H1 (cell line): ENCODE results near the gene TMA7B. TPM values are rescaled to one million over a fixed set of nuclear protein-coding genes. Genes with fewer than 3 reads are reported as not detected.

ENCODE experiments used
- CTCF ChIA-PET: fragments of 300-600 bp; sonication (Branson Sonifier 250); formaldehyde crosslinking; loops from one replicate; lab custom pipeline; 2021; ENCODE audit not compliant: partially characterized antibody; lab: Charles Lee
- POLR2A ChIA-PET: fragments of 300-600 bp; sonication (Branson Sonifier 250); formaldehyde crosslinking; loops from one replicate; lab custom pipeline; 2021; ENCODE audit warnings: inconsistent platforms; ENCODE audit not compliant: partially characterized antibody; lab: Charles Lee
- DNase-seq, 2 experiments: peaks; one replicate each; pipeline versions ENCODE4 v3.0.0 to v3.0.0-alpha.2; 2010 to 2022; ENCODE audit warnings: low spot score in 2 of 2, low read depth in 1 of 2, mixed read lengths in 1 of 2
- FAIRE-seq: peaks from 2 replicates; lab custom pipeline; 2011; peaks lifted over from hg19 to GRCh38; lab: Jason Lieb, UNC
- H2AFZ ChIP-seq: 2 replicates; pipeline ENCODE4 v1.8.1; 2012; ENCODE audit warnings: low read length, inconsistent platforms
- H2AK5ac ChIP-seq: 2 replicates; pipeline ENCODE4 v1.6.1; 2013; ENCODE audit warnings: low read depth, low read length
- H2BK120ac ChIP-seq: replicated peaks from 2 replicates; pipeline ENCODE3; 2013; ENCODE audit warnings: low read depth, low read length, inconsistent platforms
- H2BK12ac ChIP-seq: 2 replicates; pipeline ENCODE4 v1.6.1; 2013; ENCODE audit warnings: low read depth, low read length
- H2BK15ac ChIP-seq: 2 replicates; pipeline ENCODE4 v1.6.1; 2013; ENCODE audit warnings: low read length
- H2BK20ac ChIP-seq: 2 replicates; pipeline ENCODE4 v1.6.1; 2013; ENCODE audit warnings: low read length
- H2BK5ac ChIP-seq: 2 replicates; pipeline ENCODE4 v1.6.1; 2013; ENCODE audit warnings: low read depth, low read length
- H3K14ac ChIP-seq: 2 replicates; pipeline ENCODE4 v1.6.1; 2013; ENCODE audit warnings: inconsistent platforms; ENCODE audit not compliant: insufficient read length
- H3K18ac ChIP-seq: 2 replicates; pipeline ENCODE4 v1.6.1; 2013; ENCODE audit warnings: low read length; ENCODE audit errors: extremely low read depth
- H3K23ac ChIP-seq: 2 replicates; pipeline ENCODE4 v1.6.1; 2013; ENCODE audit warnings: inconsistent platforms; ENCODE audit not compliant: insufficient read length
- H3K23me2 ChIP-seq: 2 replicates; pipeline ENCODE4 v1.6.1; 2013; ENCODE audit warnings: low read depth, low read length
- H3K27ac ChIP-seq: 2 replicates; pipeline ENCODE4 v1.6.1; 2011; ENCODE audit warnings: low read depth, low read length, inconsistent platforms
- H3K27me3 ChIP-seq, 4 experiments: replicated peaks in 1 of 4; 1 replicate in 1 of 4; 2 replicates in 3 of 4; pipeline versions ENCODE4 v1.6.1 to v1.8.1; 2011 to 2013; ENCODE audit warnings: low read length in 3 of 4, mild to moderate bottlenecking in 3 of 4, inconsistent platforms in 2 of 4, mixed read lengths in 2 of 4, moderate library complexity in 1 of 4; ENCODE audit not compliant: control insufficient read depth in 3 of 4, insufficient read depth in 3 of 4; ENCODE audit errors: extremely low read depth in 1 of 4
- H3K36me3 ChIP-seq, 4 experiments: 2 replicates each; pipeline versions ENCODE4 v1.6.1 to v1.8.1; 2011 to 2013; ENCODE audit warnings: mild to moderate bottlenecking in 4 of 4, low read length in 3 of 4, moderate library complexity in 2 of 4, control low read depth in 1 of 4, inconsistent platforms in 1 of 4; ENCODE audit not compliant: insufficient read depth in 4 of 4, control insufficient read depth in 2 of 4
- H3K4ac ChIP-seq: replicated peaks from 2 replicates; pipeline ENCODE3; 2013; ENCODE audit warnings: low read length, low read depth, mixed read lengths, inconsistent platforms; ENCODE audit not compliant: insufficient read length
- H3K4me1 ChIP-seq, 4 experiments: replicated peaks in 1 of 4; 1 replicate in 1 of 4; 2 replicates in 3 of 4; pipeline versions ENCODE4 v1.6.1 to v1.8.1; 2011 to 2013; ENCODE audit warnings: low read length in 3 of 4, inconsistent platforms in 2 of 4, mixed read lengths in 1 of 4; ENCODE audit not compliant: insufficient read depth in 4 of 4, control insufficient read depth in 3 of 4
- H3K4me2 ChIP-seq, 2 experiments: 2 replicates each; pipeline versions ENCODE4 v1.6.1 to v1.8.1; 2011 to 2013; ENCODE audit warnings: low read depth in 2 of 2, low read length in 2 of 2, control low read depth in 1 of 2, inconsistent platforms in 1 of 2, mild to moderate bottlenecking in 1 of 2; ENCODE audit not compliant: insufficient read depth in 1 of 2
- H3K4me3 ChIP-seq, 4 experiments: fragments of 200-600, 300-600 bp in 1 of 4; sonication (generic), shearing (Covaris generic), sonication (Bioruptor Twin) in 1 of 4; 2 replicates each; pipeline versions ENCODE4 v1.5.1 to v1.8.1; 2011 to 2016; ENCODE audit warnings: low read length in 4 of 4, low read depth in 3 of 4, control low read depth in 2 of 4, inconsistent platforms in 2 of 4, mild to moderate bottlenecking in 2 of 4, mixed read lengths in 1 of 4, moderate library complexity in 1 of 4; ENCODE audit not compliant: insufficient read depth in 2 of 4; ENCODE audit errors: extremely low read depth in 1 of 4
- H3K56ac ChIP-seq: replicated peaks from 2 replicates; pipeline ENCODE3; 2013; ENCODE audit warnings: low read depth, mild to moderate bottlenecking, mixed read lengths, low read length, inconsistent platforms; ENCODE audit not compliant: insufficient read length
- H3K79me1 ChIP-seq: 2 replicates; pipeline ENCODE4 v1.6.1; 2013; ENCODE audit warnings: low read depth, low read length, control low read depth
- H3K79me2 ChIP-seq, 2 experiments: 2 replicates each; pipeline versions ENCODE4 v1.6.1 to v1.8.1; 2012 to 2013; ENCODE audit warnings: low read length in 2 of 2, mild to moderate bottlenecking in 2 of 2, inconsistent platforms in 1 of 2; ENCODE audit not compliant: insufficient read depth in 2 of 2, control insufficient read depth in 1 of 2
- H3K9ac ChIP-seq, 4 experiments: replicated peaks in 1 of 4; 1 replicate in 1 of 4; 2 replicates in 3 of 4; pipeline versions ENCODE4 v1.6.1 to v1.8.1; 2011 to 2013; ENCODE audit warnings: low read depth in 3 of 4, low read length in 3 of 4, control low read depth in 2 of 4, mild to moderate bottlenecking in 2 of 4, moderate library complexity in 2 of 4, inconsistent platforms in 1 of 4; ENCODE audit errors: extremely low read depth in 1 of 4
- H3K9me3 ChIP-seq, 2 experiments: 2 replicates each; pipeline versions ENCODE4 v1.6.1 to v1.8.1; 2012 to 2013; ENCODE audit warnings: mild to moderate bottlenecking in 2 of 2, moderate library complexity in 2 of 2, control low read depth in 1 of 2, inconsistent platforms in 1 of 2, low read depth in 1 of 2, low read length in 1 of 2, mixed read lengths in 1 of 2; ENCODE audit not compliant: insufficient read depth in 2 of 2
- H4K20me1 ChIP-seq, 2 experiments: replicated peaks in 1 of 2; 2 replicates each; pipeline versions ENCODE3 to v1.8.1; 2011 to 2013; ENCODE audit warnings: inconsistent platforms in 2 of 2, low read length in 2 of 2, mild to moderate bottlenecking in 1 of 2; ENCODE audit not compliant: insufficient read depth in 2 of 2, control insufficient read depth in 1 of 2
- H4K5ac ChIP-seq: 2 replicates; pipeline ENCODE4 v1.6.1; 2013; ENCODE audit warnings: low read length, low read depth, mixed read lengths, inconsistent platforms; ENCODE audit not compliant: insufficient read length
- H4K8ac ChIP-seq: 2 replicates; pipeline ENCODE4 v1.8.0; 2013; ENCODE audit warnings: mild to moderate bottlenecking, moderate library complexity, low read length, inconsistent platforms; ENCODE audit not compliant: insufficient read depth; ENCODE audit errors: extremely low read depth
- H4K91ac ChIP-seq: replicated peaks from 2 replicates; pipeline ENCODE3; 2013; ENCODE audit warnings: low read length, mixed read lengths, inconsistent platforms; ENCODE audit not compliant: insufficient read length
- ATF2 ChIP-seq: IDR thresholded peaks from 2 replicates; pipeline ENCODE4 v1.6.1; 2012; ENCODE audit warnings: low read length, inconsistent platforms
- BCL11A ChIP-seq, 2 experiments: IDR thresholded peaks; one replicate each; pipeline ENCODE4 v1.6.1; 2011; ENCODE audit warnings: low read depth in 2 of 2, low read length in 2 of 2, mild to moderate bottlenecking in 2 of 2
- EGR1 ChIP-seq: IDR thresholded peaks from 2 replicates; pipeline ENCODE4 v1.6.1; 2011; ENCODE audit warnings: low read depth, low read length, borderline replicate concordance
- JUN ChIP-seq: IDR thresholded peaks from 2 replicates; pipeline ENCODE4 v1.6.1; 2011; ENCODE audit warnings: low read depth, mild to moderate bottlenecking, improper control_type of control experiment, low read length
- JUND ChIP-seq: IDR thresholded peaks from 2 replicates; pipeline ENCODE4 v1.6.1; 2011; ENCODE audit warnings: mild to moderate bottlenecking, improper control_type of control experiment, low read length
- KDM5A ChIP-seq: fragments of 200-600 bp; IDR thresholded peaks from 2 replicates; pipeline ENCODE4 v1.7.1; 2012; ENCODE audit warnings: mild to moderate bottlenecking, low read length, inconsistent platforms, mixed read lengths
- NANOG ChIP-seq: IDR thresholded peaks from 2 replicates; pipeline ENCODE4 v1.6.1; 2011; ENCODE audit warnings: low read length, low read depth, mild to moderate bottlenecking, inconsistent platforms; ENCODE audit not compliant: insufficient read depth, poor library complexity, severe bottlenecking
- RBBP5 ChIP-seq: IDR thresholded peaks from 2 replicates; pipeline ENCODE4 v1.7.1; 2012; ENCODE audit warnings: low read depth, mild to moderate bottlenecking, inconsistent platforms, low read length, moderate library complexity, borderline replicate concordance
- SAP30 ChIP-seq: fragments of 300-600 bp; sonication (generic); IDR thresholded peaks from 2 replicates; pipeline ENCODE4 v1.7.1; 2012; ENCODE audit warnings: low read length, moderate library complexity, mild to moderate bottlenecking, inconsistent platforms; ENCODE audit not compliant: insufficient read depth, insufficient replicate concordance
- SIN3A ChIP-seq, 2 experiments: IDR thresholded peaks in 1 of 2; conservative IDR thresholded peaks in 1 of 2; 2 replicates each; pipeline ENCODE4 v1.6.1; 2011 to 2012; ENCODE audit warnings: low read length in 2 of 2, improper control_type of control experiment in 1 of 2, low read depth in 1 of 2, mild to moderate bottlenecking in 1 of 2
- SIX5 ChIP-seq: IDR thresholded peaks from 2 replicates; pipeline ENCODE4 v1.6.1; 2011; ENCODE audit warnings: mild to moderate bottlenecking, low read depth, low read length
- TCF12 ChIP-seq: IDR thresholded peaks from 2 replicates; pipeline ENCODE4 v1.6.1; 2011; ENCODE audit warnings: low read depth, mild to moderate bottlenecking, low read length
- WGBS, 2 experiments: shearing (Covaris generic) in 1 of 2; methylation state at CpG; one replicate each; pipeline versions ENCODE4 v1.1.6 to v1.1.7; 2013 to 2015; ENCODE audit warnings: low lambda C conversion rate in 2 of 2, mixed read lengths in 2 of 2, inconsistent platforms in 1 of 2, low coverage in 1 of 2, missing lambda C conversion rate in 1 of 2; ENCODE audit not compliant: insufficient replicate concordance in 2 of 2, insufficient coverage in 1 of 2, insufficient read length in 1 of 2; ENCODE audit errors: extremely low coverage in 1 of 2, missing lambda C conversion rate in 1 of 2; 5-methylcytosine and 5-hydroxymethylcytosine counted together
- polyA plus RNA-seq, 7 experiments: library from polyadenylated mRNA; depleted of rRNA in 3 of 7; stranded (reverse) in 5 of 7; unstranded in 2 of 7; fragments of >200 nt in 5 of 7; fragments of 200-250 nt in 2 of 7; gene quantifications; 1 replicate in 5 of 7; 2 replicates in 1 of 7; 4 replicates in 1 of 7; pipeline versions ENCODE4 v1.2.1 to v1.2.3, GENCODE V29; 2011 to 2013; ENCODE audit warnings: missing spikeins in 2 of 7, mixed read lengths in 2 of 7
- total RNA-seq: library from RNA; stranded (reverse); fragmentation: NEBNext Ultra II Directional; extraction: Animal tissue kit (Norgen Biotek cat#: 25700); gene quantifications from 2 replicates; pipeline ENCODE4 v1.2.1, GENCODE V29; 2021

TMA7B gene
- total and polyA plus RNA-seq, 2 of the 8 experiments (the other 6 are each of a cell fraction or from before 2014, with no cell fraction given), result not detected

- WGBS, 2 experiments, result 92% methylated on average over 4 of the region's 6 CpGs; no CpG with 5 or more reads in 1 of the 2 experiments
- no peak overlapping the region for H2BK12ac ChIP-seq
- H3K23ac ChIP-seq, result no peak overlapping the region
- no peak overlapping the region for H2BK120ac ChIP-seq
- ChIA-PET POLR2A (interaction anchor here (1.3 kb wide), 1 partner anchor 18 kb away, joined by 3 read pairs; no protein-coding TSS in a partner anchor), CTCF (interaction anchor here (0.6 kb wide), 1 partner anchor 180 kb away, joined by 5 read pairs; no protein-coding TSS in a partner anchor)
- TF ChIP-seq SIN3A (conservative IDR thresholded peaks at IDR 0.05 in 1 of 2, IDR thresholded peaks at IDR 0.05 in 1 of 2; ENCODE audit: low read depth in 1 of 2, low read length in 2 of 2) (no peak), KDM5A (no peak), SIX5 (no peak), BCL11A (IDR thresholded peaks at IDR 0.05; ENCODE audit: low read depth in 2 of 2, low read length in 2 of 2) (no peak), TCF12 (no peak), ATF2 (no peak), RBBP5 (no peak), JUND (no peak), EGR1 (no peak), NANOG (no peak), SAP30 (no peak), JUN (no peak)
- no peak overlapping the region for H2AK5ac ChIP-seq
- H2BK15ac ChIP-seq, result no peak overlapping the region
- H3K56ac ChIP-seq, result no peak overlapping the region
- H4K91ac ChIP-seq, result no peak overlapping the region
- no peaks in the 10 kb centered on the region for H4K20me1 ChIP-seq
- DNase-seq, result no peak
- no peaks in the 10 kb centered on the region for H3K36me3 ChIP-seq
- H3K4me3 ChIP-seq, result no peak overlapping the region
- FAIRE-seq, result no peak
- no peak overlapping the region for H4K5ac ChIP-seq
- no peak overlapping the region for H4K8ac ChIP-seq
- no peaks in the 10 kb centered on the region for H3K23me2 ChIP-seq
- no peaks in the 10 kb centered on the region for H3K4me1 ChIP-seq
- H3K4ac ChIP-seq, result no peak overlapping the region
- no peak overlapping the region for H3K4me2 ChIP-seq
- no peak overlapping the region for H3K9ac ChIP-seq
- peaks cover 0 to 2% (median under 1%) of the 10 kb centered on the region in 4 experiments; a peak in 4 of 7 replicates for H3K27me3 ChIP-seq
- 0 out of 2 replicates have a peak overlapping the region, but pooled peaks have one; percentile 15 for H2BK20ac ChIP-seq
- no peaks in the 10 kb centered on the region for H3K9me3 ChIP-seq
- H3K79me2 ChIP-seq, result no peaks in the 10 kb centered on the region
- H3K27ac ChIP-seq, result no peak overlapping the region
- H3K14ac ChIP-seq, result no peak overlapping the region
- H3K18ac ChIP-seq, result no peak overlapping the region
- H3K79me1 ChIP-seq, result no peaks in the 10 kb centered on the region
- no peak overlapping the region for H2AFZ ChIP-seq
- H2BK5ac ChIP-seq, result no peak overlapping the region
Observed at GRCh38 chr22:39980596-39980995, 20.4 kb downstream of the TMA7B start.
